Kidney (tissue), 14 donors: Measurements from ENCODE around the gene AGPAT1. TPM values are rescaled to one million over a fixed set of nuclear protein-coding genes. Genes with fewer than 3 reads are reported as not detected.
"Not testable (repeated sequence)": the region's sequence is repeated elsewhere in the genome, so short reads cannot be mapped to it uniquely, and the experiment has no call there.

ENCODE experiments used
- DNase-seq, 5 donors: peaks; one replicate each; pipeline ENCODE4 v3.0.0-alpha.2; 2013 to 2020
- FAIRE-seq: peaks from 2 replicates; lab custom pipeline; 2012; peaks lifted over from hg19 to GRCh38; lab: Jason Lieb, UNC
- H3K27ac ChIP-seq, 2 donors: one replicate each; pipeline ENCODE4 v1.7.0; 2013; ENCODE audit warnings: low read depth in 2 of 2, low read length in 2 of 2, inconsistent platforms in 1 of 2
- H3K27me3 ChIP-seq: one replicate; pipeline ENCODE4 v1.7.1; 2013; ENCODE audit warnings: low read length, inconsistent platforms; ENCODE audit not compliant: control insufficient read depth, insufficient read depth
- H3K36me3 ChIP-seq, 3 donors: one replicate each; pipeline versions ENCODE4 v1.7.0 to v1.7.1; 2013; ENCODE audit warnings: low read length in 3 of 3, control low read depth in 1 of 3, inconsistent platforms in 1 of 3; ENCODE audit not compliant: insufficient read depth in 3 of 3, control insufficient read depth in 2 of 3
- H3K4me1 ChIP-seq, 3 donors: one replicate each; pipeline versions ENCODE4 v1.7.0 to v1.7.1; 2013; ENCODE audit warnings: low read length in 3 of 3, inconsistent platforms in 1 of 3, low read depth in 1 of 3; ENCODE audit not compliant: control insufficient read depth in 2 of 3, insufficient read depth in 2 of 3
- H3K4me3 ChIP-seq, 3 donors: one replicate each; pipeline versions ENCODE4 v1.7.0 to v1.8.1; 2013; ENCODE audit warnings: low read length in 3 of 3, control low read depth in 1 of 3, inconsistent platforms in 1 of 3
- H3K9ac ChIP-seq, 3 donors: one replicate each; pipeline versions ENCODE4 v1.7.0 to v1.7.1; 2013; ENCODE audit warnings: low read length in 3 of 3, control low read depth in 1 of 3, inconsistent platforms in 1 of 3
- H3K9me3 ChIP-seq, 3 donors: one replicate each; pipeline versions ENCODE4 v1.7.0 to v1.7.1; 2013; ENCODE audit warnings: low read length in 3 of 3, control low read depth in 1 of 3, inconsistent platforms in 1 of 3; ENCODE audit not compliant: control insufficient read depth in 2 of 3, insufficient read depth in 1 of 3
- intact Hi-C: fragments of 100-400 bp; cut with DNase I; formaldehyde crosslinking; loops from one replicate; pipeline ENCODE4 v1.11.1; 2022
- polyA plus RNA-seq: library from polyadenylated mRNA; stranded (reverse); fragments of 350-450 nt; fragmentation: Illumina TruSeq; extraction: RNeasy Lipid Tissue Mini Kit (QIAGEN cat#74804); gene quantifications from one replicate; pipeline ENCODE4 v1.2.3, GENCODE V29; 2014; ENCODE audit warnings: low read depth, low replicate concordance; ENCODE audit not compliant: insufficient read depth
- total RNA-seq: library from RNA; stranded (reverse); fragmentation: NEBNext Ultra II Directional; extraction: Animal tissue kit (Norgen Biotek cat#: 25700); gene quantifications from one replicate; pipeline ENCODE4 v1.2.1, GENCODE V29; 2021
- TF ChIP-seq, protein P1 (sequence below): IDR thresholded peaks from 3 replicates; pipeline ENCODE4 v1.5.1; 2012; ENCODE audit warnings: mild to moderate bottlenecking, moderate library complexity, borderline replicate concordance; ENCODE audit not compliant: insufficient read depth; ENCODE audit errors: extremely low read depth
- donor health status: control.
- donor health status: control.
- donor health status: control.
- donor health status: control.
- donor health status: control.
- donor health status: DM: yes; HTN: yes; CAD: no.
- donor health status: Normal renal cell carcinoma (clear cell type).

Gene AGPAT1
- total and polyA plus RNA-seq, 2 donors from 2014 or later = 58.9 to 87.1 TPM

DNA sequence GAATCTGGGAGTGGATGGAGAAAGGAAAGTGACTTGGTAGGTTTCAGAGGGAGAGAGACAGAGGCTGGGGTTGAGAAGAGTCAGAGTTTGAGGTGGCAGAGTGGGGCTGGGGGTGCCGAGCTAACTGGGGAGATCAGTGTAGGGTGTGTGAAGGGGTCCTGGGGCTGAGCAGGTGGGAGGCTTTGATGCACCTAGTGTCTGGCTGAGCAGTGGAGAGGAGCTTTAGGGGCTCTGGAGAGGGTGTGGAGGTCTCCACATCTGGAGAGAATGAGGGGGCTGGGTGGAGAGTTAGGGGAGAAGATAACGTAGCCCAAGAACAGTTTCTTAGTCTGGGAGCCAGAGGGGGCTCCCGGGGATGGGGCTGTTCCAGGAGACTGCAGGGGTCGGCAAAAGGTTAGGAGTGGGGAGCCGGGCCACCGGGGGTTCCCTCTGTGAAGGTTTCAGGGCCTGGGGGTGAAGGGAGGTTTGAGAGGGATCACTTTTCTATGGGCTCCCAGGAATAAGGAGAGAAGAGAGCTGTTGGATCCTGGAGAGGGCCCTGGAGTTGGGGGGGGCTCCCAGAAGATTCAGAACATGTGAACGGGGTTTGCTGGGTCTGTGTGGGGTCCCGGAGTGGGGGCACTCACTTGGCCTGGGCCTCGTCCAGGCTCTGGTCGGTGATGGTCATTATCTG lies 13.3 kb upstream of the AGPAT1 start:
- TF ChIP-seq, protein P1, sequence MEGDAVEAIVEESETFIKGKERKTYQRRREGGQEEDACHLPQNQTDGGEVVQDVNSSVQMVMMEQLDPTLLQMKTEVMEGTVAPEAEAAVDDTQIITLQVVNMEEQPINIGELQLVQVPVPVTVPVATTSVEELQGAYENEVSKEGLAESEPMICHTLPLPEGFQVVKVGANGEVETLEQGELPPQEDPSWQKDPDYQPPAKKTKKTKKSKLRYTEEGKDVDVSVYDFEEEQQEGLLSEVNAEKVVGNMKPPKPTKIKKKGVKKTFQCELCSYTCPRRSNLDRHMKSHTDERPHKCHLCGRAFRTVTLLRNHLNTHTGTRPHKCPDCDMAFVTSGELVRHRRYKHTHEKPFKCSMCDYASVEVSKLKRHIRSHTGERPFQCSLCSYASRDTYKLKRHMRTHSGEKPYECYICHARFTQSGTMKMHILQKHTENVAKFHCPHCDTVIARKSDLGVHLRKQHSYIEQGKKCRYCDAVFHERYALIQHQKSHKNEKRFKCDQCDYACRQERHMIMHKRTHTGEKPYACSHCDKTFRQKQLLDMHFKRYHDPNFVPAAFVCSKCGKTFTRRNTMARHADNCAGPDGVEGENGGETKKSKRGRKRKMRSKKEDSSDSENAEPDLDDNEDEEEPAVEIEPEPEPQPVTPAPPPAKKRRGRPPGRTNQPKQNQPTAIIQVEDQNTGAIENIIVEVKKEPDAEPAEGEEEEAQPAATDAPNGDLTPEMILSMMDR = no peak
- intact Hi-C loops = no loop called here
- peaks cover 6 to 13% (median 8%) of the 10 kb centered on the region in 3 donors for H3K36me3 ChIP-seq
- H3K27ac ChIP-seq = peak overlapping the region; percentile 93 to 98
- H3K9ac ChIP-seq = peak overlapping the region; percentile 61 to 90 (median 72)
- H3K4me1 ChIP-seq = peaks cover 2 to 27% (median 8%) of the 10 kb centered on the region in 3 donors
- FAIRE-seq (no peak), DNase-seq (peak in 2 of 5 donors; percentile 34 to 57)
- H3K4me3 ChIP-seq = peak overlapping the region; percentile 71 to 91 (median 72)
- H3K27me3 ChIP-seq = no peaks in the 10 kb centered on the region
- H3K9me3 ChIP-seq = no peaks in the 10 kb centered on the region

DNA sequence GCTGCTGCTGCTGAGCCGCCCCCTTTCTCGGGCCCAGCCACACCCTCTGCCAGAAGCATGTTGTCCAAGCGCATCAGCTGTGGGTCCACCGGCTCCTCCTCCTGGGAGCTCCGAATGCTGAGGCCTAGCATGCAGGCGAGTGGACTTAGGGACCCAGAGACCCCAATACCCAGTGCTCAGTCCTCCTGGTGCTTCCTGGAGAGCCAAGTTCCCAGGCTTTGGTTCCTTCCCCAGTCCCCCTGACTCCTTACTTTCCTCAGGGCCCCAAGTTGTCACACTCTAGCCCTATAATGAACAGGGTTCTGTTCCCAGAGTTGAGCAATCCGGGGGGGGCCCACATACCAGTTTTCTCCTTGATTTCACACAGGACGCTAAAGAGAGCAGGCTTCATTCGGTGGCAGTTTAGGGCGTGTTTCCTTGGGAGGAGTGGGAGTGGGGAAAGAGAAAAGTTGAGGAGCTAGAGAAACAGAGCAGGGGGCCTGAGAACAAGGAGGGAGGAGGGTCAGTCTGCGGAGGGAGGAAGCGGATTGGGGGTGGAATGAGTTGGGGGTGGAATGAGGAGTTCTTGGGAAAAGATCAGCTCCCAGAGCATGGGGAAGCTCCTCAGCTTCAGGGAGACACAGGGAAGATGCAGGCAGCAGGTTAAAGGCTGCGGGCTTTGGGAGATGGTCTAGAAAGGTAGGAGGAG lies 12.6 kb upstream of the AGPAT1 start:
- TF ChIP-seq, protein P1 = no peak
- H3K27me3 ChIP-seq = no peaks in the 10 kb centered on the region
- H3K4me1 ChIP-seq = peaks cover 2 to 27% (median 8%) of the 10 kb centered on the region in 3 donors

GRCh38 chr6:32187725-32188380 lies 12.0 kb upstream of the AGPAT1 start:
- H3K9ac ChIP-seq, H3K4me3 ChIP-seq, intact Hi-C loops, H3K9me3 ChIP-seq, FAIRE-seq, H3K27ac ChIP-seq, H3K27me3 ChIP-seq: not testable (repeated sequence)
- Histone ChIP-seq H3K36me3 (peaks cover 6 to 16% (median 8%) of the 10 kb centered on the region in 3 donors), H3K4me1 (peaks cover 2 to 27% (median 8%) of the 10 kb centered on the region in 3 donors)
- peak in 2 of 5 donors; percentile 38 to 57 for DNase-seq

More for the DNA sequence above, 12.6 kb upstream of the AGPAT1 start:
- Histone ChIP-seq H3K9me3 (no peaks in the 10 kb centered on the region), H3K9ac (peak overlapping the region; percentile 61 to 90 (median 72)), H3K36me3 (peaks cover 6 to 13% (median 8%) of the 10 kb centered on the region in 3 donors), H3K27ac (peak overlapping the region; percentile 93 to 98), H3K4me3 (peak overlapping the region; percentile 71 to 91 (median 72))
- DNase-seq = peak in 4 of 5 donors; percentile 24 to 56 (median 50)
- no peak for FAIRE-seq
- intact Hi-C loops = no loop called here
